Measurements from ENCODE around the gene ACTR10.

DNA sequence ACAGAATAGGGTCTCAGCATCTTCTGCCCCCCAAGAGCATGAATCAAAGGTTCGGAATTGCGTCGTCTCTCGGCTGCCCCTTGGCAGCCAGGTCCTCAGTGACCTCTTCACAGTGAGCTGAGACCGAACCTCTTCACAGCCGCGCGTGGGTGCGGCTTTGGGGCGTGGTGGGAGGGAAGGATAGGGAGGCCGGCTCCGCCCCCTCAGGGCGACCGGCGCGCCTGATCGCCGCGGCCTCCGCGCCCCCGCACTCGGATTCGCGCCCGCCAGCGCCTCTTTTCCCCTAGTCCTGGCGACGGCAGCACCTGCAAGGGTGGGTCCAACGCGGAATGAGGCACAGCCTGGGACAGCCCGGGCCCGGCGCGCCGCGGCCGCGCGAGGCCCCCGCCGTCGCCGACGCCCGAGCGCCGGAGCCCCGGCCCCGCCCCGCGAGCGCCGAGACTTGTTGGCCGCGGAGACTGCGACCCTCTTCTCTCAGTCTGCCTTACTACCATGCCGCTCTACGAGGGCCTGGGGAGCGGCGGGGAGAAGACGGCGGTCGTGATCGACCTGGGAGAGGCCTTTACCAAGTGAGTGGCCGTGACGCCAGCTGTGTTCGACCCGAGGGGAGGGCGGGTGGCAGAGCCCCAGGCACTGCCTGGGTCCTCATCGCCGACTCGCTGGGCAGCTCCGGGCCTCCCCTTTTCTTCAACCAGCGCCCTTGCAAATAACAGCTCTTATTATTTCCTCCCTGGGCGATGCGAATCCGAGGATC, at the start of gene ACTR10:
- TF ChIP-seq, protein P1, sequence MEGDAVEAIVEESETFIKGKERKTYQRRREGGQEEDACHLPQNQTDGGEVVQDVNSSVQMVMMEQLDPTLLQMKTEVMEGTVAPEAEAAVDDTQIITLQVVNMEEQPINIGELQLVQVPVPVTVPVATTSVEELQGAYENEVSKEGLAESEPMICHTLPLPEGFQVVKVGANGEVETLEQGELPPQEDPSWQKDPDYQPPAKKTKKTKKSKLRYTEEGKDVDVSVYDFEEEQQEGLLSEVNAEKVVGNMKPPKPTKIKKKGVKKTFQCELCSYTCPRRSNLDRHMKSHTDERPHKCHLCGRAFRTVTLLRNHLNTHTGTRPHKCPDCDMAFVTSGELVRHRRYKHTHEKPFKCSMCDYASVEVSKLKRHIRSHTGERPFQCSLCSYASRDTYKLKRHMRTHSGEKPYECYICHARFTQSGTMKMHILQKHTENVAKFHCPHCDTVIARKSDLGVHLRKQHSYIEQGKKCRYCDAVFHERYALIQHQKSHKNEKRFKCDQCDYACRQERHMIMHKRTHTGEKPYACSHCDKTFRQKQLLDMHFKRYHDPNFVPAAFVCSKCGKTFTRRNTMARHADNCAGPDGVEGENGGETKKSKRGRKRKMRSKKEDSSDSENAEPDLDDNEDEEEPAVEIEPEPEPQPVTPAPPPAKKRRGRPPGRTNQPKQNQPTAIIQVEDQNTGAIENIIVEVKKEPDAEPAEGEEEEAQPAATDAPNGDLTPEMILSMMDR (IDR thresholded peaks at IDR 0.05) = no peak
- no peak for TF ChIP-seq EZH2 (IDR thresholded peaks at IDR 0.05; ENCODE audit: borderline replicate concordance, insufficient read depth, low read depth, low read length, poor library complexity, severe bottlenecking)

Measured in B cell (primary cell).